HG03378 (cell line): ENCODE results near the gene SPATA17.

Experiments used
- ATAC-seq: cut with Tn5 transposase; IDR thresholded peaks from one replicate; pipeline ENCODE4 v1.9.1; 2021; ENCODE audit warnings: mild to moderate bottlenecking, moderate library complexity; ENCODE audit not compliant: unreplicated experiment

Gene SPATA17

GRCh38 chr1:217846733-217847132 is 215.6 kb downstream of the SPATA17 start:
- no peak for ATAC-seq

- no peak for ATAC-seq
These were observed 216.5 kb downstream of the SPATA17 start for GRCh38 chr1:217847643-217848042.

GRCh38 chr1:217856342-217857034 is 225.3 kb downstream of the SPATA17 start:
- no peak for ATAC-seq

- no peak for ATAC-seq
These were observed 225.9 kb downstream of the SPATA17 start for GRCh38 chr1:217857061-217857460.

- no peak for ATAC-seq
These were observed 230.5 kb downstream of the SPATA17 start for GRCh38 chr1:217861658-217862057.

- ATAC-seq = no peak
These were observed 236.4 kb downstream of the SPATA17 start for GRCh38 chr1:217867446-217867995.

GRCh38 chr1:217871955-217872354 is 240.8 kb downstream of the SPATA17 start:
- ATAC-seq = no peak

- no peak for ATAC-seq
These were observed 244.1 kb downstream of the SPATA17 start for GRCh38 chr1:217875229-217875628.

GRCh38 chr1:217876401-217876800 is 245.3 kb downstream of the SPATA17 start:
- no peak for ATAC-seq

GRCh38 chr1:217876896-217877295 is 245.8 kb downstream of the SPATA17 start:
- ATAC-seq = no peak

- ATAC-seq = no peak
These were observed 250.0 kb downstream of the SPATA17 start for GRCh38 chr1:217881131-217881543.

GRCh38 chr1:217881607-217882332 is 250.6 kb downstream of the SPATA17 start:
- ATAC-seq = no peak

- ATAC-seq = no peak
These were observed 254.0 kb downstream of the SPATA17 start for GRCh38 chr1:217885181-217885580.

- no peak for ATAC-seq
These were observed 257.2 kb downstream of the SPATA17 start for GRCh38 chr1:217888328-217888727.

- no peak for ATAC-seq
These were observed 258.3 kb downstream of the SPATA17 start for GRCh38 chr1:217889401-217889800.

GRCh38 chr1:217891966-217892365 is 260.8 kb downstream of the SPATA17 start:
- no peak for ATAC-seq

- ATAC-seq = peak; percentile 51
These were observed 261.6 kb downstream of the SPATA17 start for GRCh38 chr1:217892750-217893149.

- ATAC-seq = no peak
These were observed 264.7 kb downstream of the SPATA17 start for GRCh38 chr1:217895841-217896240.

- ATAC-seq = no peak
These were observed 265.3 kb downstream of the SPATA17 start for GRCh38 chr1:217896490-217896889.

GRCh38 chr1:217897100-217897499 is 266.0 kb downstream of the SPATA17 start:
- no peak for ATAC-seq

- ATAC-seq = no peak
These were observed 268.5 kb downstream of the SPATA17 start for GRCh38 chr1:217899614-217900013.

- ATAC-seq = no peak
These were observed 276.4 kb downstream of the SPATA17 start for GRCh38 chr1:217907504-217907903.
